CD4-positive, alpha-beta T cell treated with Interleukin-1 beta for 1 hour (primary cell): Measurements from ENCODE around the gene CFLAR.
A peak's percentile ranks its signal among the peaks of the same experiment; 100 is the strongest.
"Not testable (repeated sequence)": the region's sequence is repeated elsewhere in the genome, so short reads cannot be mapped to it uniquely, and the experiment has no call there.

Experiments used
- DNase-seq, 2 donors: peaks; one replicate each; pipeline ENCODE4 v3.0.0-alpha.2; 2020 to 2022

CFLAR gene

GRCh38 chr2:201118961-201119854, 3.2 kb downstream of the CFLAR start:
- DNase-seq, result peak; percentile 22 to 46

- no peak for DNase-seq
These were observed 6.3 kb downstream of the CFLAR start for GRCh38 chr2:201122276-201122675.

- DNase-seq, result peak in 1 of 2 donors; percentile 45
These were observed 10.6 kb downstream of the CFLAR start for GRCh38 chr2:201126308-201127151.

GRCh38 chr2:201127152-201127511, 11.2 kb downstream of the CFLAR start:
- DNase-seq, result no peak

- peak in 1 of 2 donors; percentile 27 for DNase-seq
These were observed 11.6 kb downstream of the CFLAR start for GRCh38 chr2:201127570-201127969.

GRCh38 chr2:201128033-201128432, 12.1 kb downstream of the CFLAR start:
- no peak for DNase-seq

- DNase-seq, result peak in 1 of 2 donors; percentile 46
These were observed 13.1 kb downstream of the CFLAR start for GRCh38 chr2:201128933-201129505.

- peak; percentile 23 to 59 for DNase-seq
These were observed 14.7 kb downstream of the CFLAR start for GRCh38 chr2:201130524-201131186.

- no peak for DNase-seq
These were observed 16.6 kb downstream of the CFLAR start for GRCh38 chr2:201132518-201132917.

- no peak for DNase-seq
These were observed 19.4 kb downstream of the CFLAR start for GRCh38 chr2:201135386-201135785.

- DNase-seq, result no peak
These were observed 20.9 kb downstream of the CFLAR start for GRCh38 chr2:201136889-201137321.

- DNase-seq, result no peak
These were observed 21.8 kb downstream of the CFLAR start for GRCh38 chr2:201137505-201138400.

GRCh38 chr2:201138401-201138970, 22.5 kb downstream of the CFLAR start:
- DNase-seq, result no peak

GRCh38 chr2:201138986-201139781, 23.2 kb downstream of the CFLAR start:
- not testable (repeated sequence) for DNase-seq

- no peak for DNase-seq
These were observed 24.1 kb downstream of the CFLAR start for GRCh38 chr2:201139836-201140604.

- DNase-seq, result no peak
These were observed 28.4 kb downstream of the CFLAR start for GRCh38 chr2:201144101-201145051.

GRCh38 chr2:201148434-201148990, 32.5 kb downstream of the CFLAR start:
- DNase-seq, result no peak
